ENCODE measurements around the gene MAGEB10. TPM values are rescaled to one million over a fixed set of nuclear protein-coding genes. Genes with fewer than 3 reads are reported as not detected.

Gene MAGEB10
- total RNA-seq, 4 donors from 2014 or later, result not detected

DNA sequence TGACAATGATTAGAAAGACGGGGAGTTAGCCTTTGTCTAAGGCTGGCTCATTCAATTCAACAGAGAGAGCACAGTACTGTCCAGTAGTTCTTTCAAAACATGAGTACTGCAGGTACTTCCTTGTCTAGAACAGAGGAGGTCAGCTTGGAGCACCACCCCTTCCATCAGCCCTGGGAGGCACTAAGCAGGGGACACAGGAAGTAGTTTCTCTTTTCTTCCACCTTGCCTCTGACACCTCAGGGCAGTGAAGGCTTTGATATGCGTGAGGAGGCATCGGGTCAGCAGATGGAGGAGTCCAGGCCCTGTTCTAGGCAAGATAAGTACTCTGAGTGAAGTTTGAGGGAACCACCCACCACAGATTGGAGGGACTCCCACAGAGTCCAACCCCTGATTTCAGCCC is 33.1 kb downstream of the MAGEB10 start:
- TF ChIP-seq, protein P1, sequence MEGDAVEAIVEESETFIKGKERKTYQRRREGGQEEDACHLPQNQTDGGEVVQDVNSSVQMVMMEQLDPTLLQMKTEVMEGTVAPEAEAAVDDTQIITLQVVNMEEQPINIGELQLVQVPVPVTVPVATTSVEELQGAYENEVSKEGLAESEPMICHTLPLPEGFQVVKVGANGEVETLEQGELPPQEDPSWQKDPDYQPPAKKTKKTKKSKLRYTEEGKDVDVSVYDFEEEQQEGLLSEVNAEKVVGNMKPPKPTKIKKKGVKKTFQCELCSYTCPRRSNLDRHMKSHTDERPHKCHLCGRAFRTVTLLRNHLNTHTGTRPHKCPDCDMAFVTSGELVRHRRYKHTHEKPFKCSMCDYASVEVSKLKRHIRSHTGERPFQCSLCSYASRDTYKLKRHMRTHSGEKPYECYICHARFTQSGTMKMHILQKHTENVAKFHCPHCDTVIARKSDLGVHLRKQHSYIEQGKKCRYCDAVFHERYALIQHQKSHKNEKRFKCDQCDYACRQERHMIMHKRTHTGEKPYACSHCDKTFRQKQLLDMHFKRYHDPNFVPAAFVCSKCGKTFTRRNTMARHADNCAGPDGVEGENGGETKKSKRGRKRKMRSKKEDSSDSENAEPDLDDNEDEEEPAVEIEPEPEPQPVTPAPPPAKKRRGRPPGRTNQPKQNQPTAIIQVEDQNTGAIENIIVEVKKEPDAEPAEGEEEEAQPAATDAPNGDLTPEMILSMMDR (IDR thresholded peaks at IDR 0.05), result no peak
- no peak for TF ChIP-seq POLR2A (IDR thresholded peaks at IDR 0.05)
- DNase-seq (ENCODE audit: low spot score in 2 of 2), result no peak
- 70 to 72% methylated on average over 3 of the region's 3 CpGs for WGBS, 2 donors
- H3K4me3 ChIP-seq (ENCODE audit: low read depth, poor library complexity, severe bottlenecking), result no peak overlapping the region
- intact Hi-C loops (cut with DNase I; ENCODE audit: low total_unique reads), result no loop called here

GRCh38 chrX:27842859-27843258 is 35.1 kb downstream of the MAGEB10 start:
- DNase-seq (ENCODE audit: low spot score in 2 of 2), result no peak
- 68 to 77% methylated on average over 4 of the region's 4 CpGs for WGBS, 2 donors
- H3K4me3 ChIP-seq (ENCODE audit: low read depth, poor library complexity, severe bottlenecking), result no peak overlapping the region
- intact Hi-C loops (cut with DNase I; ENCODE audit: low total_unique reads), result no loop called here
- TF ChIP-seq, protein P1 (IDR thresholded peaks at IDR 0.05), result no peak
- TF ChIP-seq POLR2A (IDR thresholded peaks at IDR 0.05), result no peak

DNA sequence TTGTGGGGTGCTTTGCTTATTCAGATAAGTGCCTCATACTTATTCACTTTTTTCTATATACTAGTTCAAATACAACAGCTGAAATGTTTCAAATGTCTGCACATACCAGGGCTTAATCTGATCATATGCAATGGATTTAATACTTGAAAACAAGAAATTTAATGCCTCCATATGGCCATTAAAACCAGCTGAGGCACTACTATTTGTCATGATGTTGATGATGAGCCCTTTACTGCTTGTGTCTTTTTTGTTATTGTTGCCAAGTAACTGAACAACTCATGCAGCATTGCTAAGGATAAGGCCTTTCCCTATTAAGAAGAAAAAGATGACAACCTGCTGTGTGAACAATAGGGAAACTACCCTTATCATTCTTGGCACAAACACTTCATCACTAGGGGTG is 52.5 kb downstream of the MAGEB10 start:
- intact Hi-C loops (cut with DNase I; ENCODE audit: low total_unique reads), result no loop called here
- no peak for TF ChIP-seq POLR2A (IDR thresholded peaks at IDR 0.05)
- TF ChIP-seq, protein P1 (IDR thresholded peaks at IDR 0.05), result no peak
- no peak for DNase-seq (ENCODE audit: low spot score in 2 of 2)
- no peak overlapping the region for H3K4me3 ChIP-seq (ENCODE audit: low read depth, poor library complexity, severe bottlenecking)

- H3K4me3 ChIP-seq (ENCODE audit: low read depth, poor library complexity, severe bottlenecking), result no peak overlapping the region
- WGBS, 2 donors, result 65 to 67% methylated on average over 23 to 35 of the region's 35 CpGs
- intact Hi-C loops (cut with DNase I; ENCODE audit: low total_unique reads), result no loop called here
- TF ChIP-seq POLR2A (IDR thresholded peaks at IDR 0.05), result no peak
- TF ChIP-seq, protein P1 (IDR thresholded peaks at IDR 0.05), result no peak
- DNase-seq (ENCODE audit: low spot score in 2 of 2), result no peak
These were observed 56.0 kb downstream of the MAGEB10 start for GRCh38 chrX:27863809-27864208.

Other genes starting within 250 kb of the MAGEB10 start
- not detected for gene DCAF8L2, start 217.6 kb upstream of the MAGEB10 start, total RNA-seq
- not detected for gene DCAF8L1, start 173.5 kb downstream of the MAGEB10 start, total RNA-seq